GM21526 (cell line): ENCODE results near the gene CTSD.

Experiments used
- ATAC-seq: cut with Tn5 transposase; IDR thresholded peaks from one replicate; pipeline ENCODE4 v1.9.1; 2021; ENCODE audit warnings: moderate library complexity; ENCODE audit not compliant: unreplicated experiment, low FRiP score

The CTSD gene

DNA sequence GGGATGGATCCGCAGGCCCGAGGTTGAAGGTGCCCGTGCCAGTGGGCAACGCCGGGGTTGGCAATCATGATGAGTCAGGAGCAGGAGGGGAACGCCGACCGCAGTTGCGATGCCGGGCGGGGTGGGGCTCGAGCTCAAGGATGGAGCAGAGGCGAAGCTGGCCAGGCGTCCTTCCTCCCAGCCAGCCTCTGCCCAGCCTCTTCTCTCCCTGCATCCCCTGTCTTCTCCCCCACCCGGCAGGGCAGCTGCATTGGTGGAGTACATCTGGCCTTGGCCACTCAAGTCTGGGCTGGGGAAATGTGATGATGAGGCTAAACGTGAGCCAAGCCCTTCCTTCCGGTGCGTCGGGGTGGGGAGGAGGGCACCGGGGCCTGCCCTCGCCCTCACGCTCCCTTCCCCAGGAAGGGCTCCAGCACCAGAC is 17.2 kb downstream of the CTSD start:
- ATAC-seq: no peak

DNA sequence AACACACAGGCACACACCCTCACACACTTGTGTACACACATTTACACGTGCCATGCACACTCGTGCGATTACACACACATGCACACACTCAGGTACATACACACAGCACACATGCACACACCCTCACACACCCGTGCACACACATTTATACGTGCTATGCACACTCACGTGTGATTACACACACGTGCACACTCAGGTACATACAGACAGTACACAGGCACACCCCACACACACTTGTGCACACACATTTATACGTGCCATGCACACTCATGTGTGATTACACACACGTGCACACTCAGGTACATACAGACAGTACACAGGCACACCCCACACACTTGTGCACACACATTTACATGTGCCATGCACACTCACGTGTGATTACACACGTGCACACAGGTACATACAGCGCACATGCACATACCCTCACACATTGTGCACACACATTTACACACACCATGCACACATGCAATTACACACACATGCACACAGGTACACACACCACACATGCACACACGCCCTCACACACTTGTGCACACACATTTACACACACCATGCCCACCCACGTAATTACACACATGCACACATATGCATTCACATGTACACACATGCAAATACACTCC is 17.9 kb downstream of the CTSD start:
- no peak for ATAC-seq

DNA sequence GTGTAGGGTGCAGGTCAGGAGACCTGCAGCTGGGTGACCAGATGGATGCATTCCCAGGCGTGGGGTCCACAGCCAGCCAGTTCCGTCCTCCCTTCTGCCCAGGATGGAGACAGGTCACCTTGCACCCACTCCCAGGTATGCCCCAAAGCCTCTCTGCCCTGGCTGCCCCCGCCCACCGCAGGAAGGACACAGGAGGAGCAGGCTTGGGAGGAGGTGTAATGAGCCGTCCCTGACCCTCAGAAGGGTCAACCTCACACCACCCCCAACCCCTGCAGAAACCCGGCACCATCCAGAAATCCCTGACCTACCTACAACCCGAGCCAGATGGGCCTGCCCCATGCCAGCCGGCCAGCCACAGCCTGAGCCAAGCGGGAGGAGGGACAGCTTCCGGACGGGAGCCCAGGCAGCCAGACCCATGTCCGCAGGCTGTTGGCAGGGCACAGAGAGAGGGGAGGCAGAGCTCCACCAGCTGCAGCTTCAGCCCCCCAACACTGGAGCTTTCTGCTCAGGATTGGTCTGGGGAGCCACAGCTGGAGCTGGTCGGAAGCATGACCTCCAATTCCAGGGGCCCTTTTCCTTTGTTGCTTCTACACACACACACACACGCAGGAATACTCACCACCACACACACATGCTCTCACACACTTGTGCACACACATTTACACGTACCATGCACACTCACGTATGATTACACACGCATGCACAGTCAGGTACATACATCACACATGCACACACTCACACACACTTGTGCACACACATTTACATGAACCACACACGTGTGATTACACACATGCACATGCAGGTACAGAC is 18.6 kb downstream of the CTSD start:
- ATAC-seq: no peak

GRCh38 chr11:1744137-1744886 is 19.4 kb downstream of the CTSD start:
- no peak for ATAC-seq

GRCh38 chr11:1743585-1744136 is 20.1 kb downstream of the CTSD start:
- ATAC-seq: no peak

DNA sequence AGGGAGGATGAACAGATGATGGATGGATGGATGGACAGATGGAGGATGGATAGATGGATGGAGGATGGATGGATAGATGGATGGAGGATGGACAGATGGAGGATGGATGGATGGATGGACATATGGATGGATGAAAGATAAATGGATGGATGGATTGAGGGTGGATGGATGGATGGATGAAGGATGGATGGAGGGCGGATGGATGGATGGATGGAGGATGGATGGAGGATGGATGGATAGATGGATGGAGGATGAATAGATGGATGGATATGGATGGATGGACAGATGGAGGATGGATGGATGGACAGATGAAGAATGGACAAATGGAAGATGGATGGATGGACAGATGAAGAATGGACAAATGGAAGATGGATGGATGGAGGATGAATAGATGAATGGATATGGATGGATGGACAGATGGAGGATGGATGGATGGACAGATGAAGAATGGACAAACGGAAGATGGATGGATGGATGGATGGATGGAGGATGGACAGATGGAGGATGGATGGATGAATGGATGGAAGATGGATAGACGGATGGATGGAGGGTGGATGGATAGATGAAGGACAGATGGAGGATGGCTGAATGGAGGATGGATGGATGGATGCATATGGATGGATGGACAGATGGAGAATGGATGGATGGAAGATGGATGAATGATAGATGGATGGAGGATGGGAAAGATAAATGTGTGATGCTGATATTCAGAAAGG is 20.7 kb downstream of the CTSD start:
- ATAC-seq: no peak

GRCh38 chr11:1742371-1742770 is 21.4 kb downstream of the CTSD start:
- ATAC-seq: no peak

DNA sequence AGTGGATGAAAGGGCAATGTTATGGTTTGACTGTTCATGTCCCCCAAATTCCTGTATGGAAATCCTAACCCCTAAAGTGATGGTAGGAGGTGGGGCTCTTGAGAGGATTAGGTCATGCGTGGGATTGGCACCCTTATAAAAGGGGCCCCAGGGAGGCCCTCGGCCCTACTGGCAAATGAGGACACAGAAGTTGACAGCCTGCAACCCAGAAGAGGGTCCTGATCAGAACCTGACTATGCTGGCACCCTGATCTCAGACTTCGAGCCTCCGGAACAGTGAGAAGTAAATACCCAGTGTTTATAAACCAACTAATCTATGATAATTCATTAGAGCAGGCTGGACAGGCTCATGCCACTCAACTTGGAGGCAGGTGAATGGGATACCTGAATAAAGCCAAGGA is 22.0 kb downstream of the CTSD start:
- ATAC-seq: no peak

DNA sequence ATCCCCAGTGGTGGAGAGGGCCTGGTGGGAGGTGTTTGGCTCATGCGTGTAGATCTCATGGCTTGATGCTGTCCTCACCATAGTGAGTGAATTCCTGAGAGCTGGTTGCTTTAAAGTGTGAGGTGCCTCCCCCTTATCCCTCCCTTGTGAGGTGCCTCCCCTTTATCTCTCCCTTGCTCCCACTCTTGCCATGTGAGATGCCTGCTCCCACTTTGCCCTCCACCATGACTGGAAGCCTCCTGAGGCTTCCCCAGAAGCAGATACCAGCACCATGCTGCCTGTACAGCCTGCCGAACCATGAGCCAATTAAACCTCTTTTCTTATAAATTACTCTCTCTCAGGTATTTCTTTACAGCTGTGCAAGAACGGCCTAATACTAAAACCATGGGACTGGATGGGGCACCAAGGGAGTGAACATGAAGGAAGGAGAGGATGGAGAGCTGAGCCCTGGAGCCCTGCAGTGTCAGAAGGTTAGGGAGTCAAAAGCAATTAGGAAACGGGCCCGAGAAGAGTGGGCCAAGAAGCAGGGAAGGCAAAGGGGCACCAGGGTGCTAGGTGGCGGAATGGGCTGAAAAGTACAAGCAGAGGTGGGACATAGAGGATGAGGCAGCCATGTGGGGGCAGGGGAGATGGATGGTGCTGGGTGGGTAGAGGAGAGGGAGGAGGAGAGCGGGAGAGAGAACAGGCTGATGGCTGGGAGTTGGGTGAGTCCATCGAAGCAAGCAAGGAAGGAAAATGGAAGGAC is 22.8 kb downstream of the CTSD start:
- ATAC-seq: no peak

GRCh38 chr11:1739576-1739975 is 24.2 kb downstream of the CTSD start:
- ATAC-seq: no peak

DNA sequence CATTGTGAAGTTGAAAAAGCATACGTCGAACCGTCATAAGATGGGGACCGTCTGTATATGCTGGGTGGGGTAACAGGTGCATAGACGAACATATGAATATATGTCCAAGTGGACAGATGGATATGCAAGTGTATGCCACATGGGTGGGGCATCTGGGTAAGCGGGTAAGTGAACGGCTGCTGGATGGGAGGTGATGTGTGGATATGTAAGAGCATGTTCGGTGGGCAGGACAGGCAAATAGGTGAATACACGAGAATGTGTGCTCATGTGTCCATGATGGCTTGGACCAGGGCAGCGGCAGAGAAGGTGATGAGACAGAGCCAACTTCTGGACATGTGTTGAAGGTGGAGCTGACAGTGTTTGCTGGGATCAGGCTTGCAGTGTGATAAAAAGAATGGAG is 25.3 kb downstream of the CTSD start:
- no peak for ATAC-seq

DNA sequence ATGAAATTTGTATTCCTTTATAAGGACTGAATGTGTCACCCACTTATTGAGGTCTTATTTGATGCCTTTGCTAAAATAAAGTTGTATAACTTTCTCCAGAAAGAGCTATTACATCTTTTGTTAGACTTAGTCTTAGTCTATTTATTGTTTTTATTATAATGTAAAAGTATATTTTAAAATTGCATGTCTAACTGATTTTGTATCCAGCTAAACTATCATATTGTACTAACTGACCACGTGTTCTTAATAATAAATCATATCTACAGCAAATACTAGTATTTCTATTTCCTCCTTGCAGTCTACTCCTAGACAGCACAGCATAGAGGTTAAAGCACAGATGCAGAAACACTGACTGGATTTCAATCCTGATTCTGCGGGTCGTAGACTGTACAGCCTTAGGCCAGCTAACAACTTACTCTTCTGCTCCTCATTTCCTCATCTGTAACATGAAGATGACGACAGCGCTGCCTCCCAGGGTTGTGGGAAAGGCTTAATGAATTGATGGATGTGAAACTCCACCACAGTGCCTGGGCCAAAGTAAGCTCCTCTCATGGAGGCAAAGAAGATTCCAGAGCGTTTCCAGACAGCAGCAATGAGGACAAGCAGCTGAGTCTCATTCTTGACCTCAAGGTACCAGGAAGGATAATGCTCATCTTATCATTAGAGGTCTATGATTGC is 26.5 kb downstream of the CTSD start:
- ATAC-seq: no peak

- ATAC-seq: no peak
These were observed 27.2 kb downstream of the CTSD start for GRCh38 chr11:1736447-1736992.

DNA sequence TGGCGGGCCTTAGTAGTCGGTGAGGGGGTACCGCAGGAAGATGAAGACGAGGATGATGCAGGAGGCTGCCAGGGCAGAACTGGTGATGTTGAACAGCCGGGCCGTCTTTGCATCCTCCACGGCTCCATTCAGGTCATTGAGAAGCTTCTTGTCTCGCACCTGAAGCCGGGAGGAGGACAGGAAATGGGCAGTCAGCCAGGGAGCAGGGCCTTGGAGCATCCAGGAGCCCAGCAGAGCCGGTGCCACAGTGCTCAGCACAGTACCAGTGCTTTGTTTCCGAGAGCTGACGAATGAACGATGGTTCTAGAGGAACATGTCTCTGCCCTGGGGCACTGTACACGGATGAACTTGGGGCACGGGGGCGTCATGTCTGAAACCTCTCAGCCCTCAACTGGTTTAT is 28.5 kb downstream of the CTSD start:
- no peak for ATAC-seq

- no peak for ATAC-seq
These were observed 29.1 kb downstream of the CTSD start for GRCh38 chr11:1734641-1735081.

DNA sequence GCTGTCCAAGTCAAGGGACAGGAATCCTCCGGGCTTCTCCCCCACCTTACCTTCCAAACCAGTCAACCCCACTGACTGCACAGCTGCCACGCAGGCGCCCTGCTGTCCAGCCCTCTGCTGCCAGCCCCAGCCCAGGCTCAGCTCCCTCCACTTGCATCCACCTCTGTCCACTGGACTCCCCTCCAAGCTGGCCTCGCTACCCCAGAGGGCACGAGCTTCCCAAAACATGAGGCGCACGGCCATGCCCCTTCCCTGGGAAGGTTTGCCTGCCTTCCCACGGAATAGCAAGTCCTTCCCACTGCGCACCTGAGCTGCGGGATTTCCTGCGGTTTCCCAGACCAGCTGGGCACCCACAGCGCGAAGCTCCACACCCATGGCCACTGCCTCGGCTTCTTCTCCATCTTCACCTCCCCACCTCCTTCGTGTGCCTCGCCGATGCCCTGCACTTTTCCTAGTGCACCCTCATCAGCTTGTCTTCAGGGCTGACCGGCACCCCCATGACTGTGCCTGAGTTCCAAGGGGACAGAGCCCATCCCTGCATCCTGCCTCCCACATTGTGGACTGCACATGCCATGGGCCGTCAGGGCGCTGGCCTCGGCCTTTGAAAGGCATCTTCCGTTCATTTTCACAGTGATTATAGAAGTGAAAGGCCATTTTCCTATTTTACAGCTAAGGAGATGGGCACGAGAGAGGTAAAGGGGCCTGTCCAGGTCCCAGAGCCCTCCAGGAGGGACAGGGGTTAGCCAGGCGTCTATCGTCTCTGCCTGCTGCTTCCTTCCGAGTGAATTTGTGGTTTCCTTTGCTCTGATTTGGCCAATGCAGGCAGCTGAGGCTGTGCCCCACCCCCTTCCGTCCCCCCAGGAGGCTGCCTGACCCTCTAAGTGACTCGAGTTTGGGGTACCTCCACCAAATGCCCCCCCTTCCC is 29.7 kb downstream of the CTSD start:
- ATAC-seq: no peak

DNA sequence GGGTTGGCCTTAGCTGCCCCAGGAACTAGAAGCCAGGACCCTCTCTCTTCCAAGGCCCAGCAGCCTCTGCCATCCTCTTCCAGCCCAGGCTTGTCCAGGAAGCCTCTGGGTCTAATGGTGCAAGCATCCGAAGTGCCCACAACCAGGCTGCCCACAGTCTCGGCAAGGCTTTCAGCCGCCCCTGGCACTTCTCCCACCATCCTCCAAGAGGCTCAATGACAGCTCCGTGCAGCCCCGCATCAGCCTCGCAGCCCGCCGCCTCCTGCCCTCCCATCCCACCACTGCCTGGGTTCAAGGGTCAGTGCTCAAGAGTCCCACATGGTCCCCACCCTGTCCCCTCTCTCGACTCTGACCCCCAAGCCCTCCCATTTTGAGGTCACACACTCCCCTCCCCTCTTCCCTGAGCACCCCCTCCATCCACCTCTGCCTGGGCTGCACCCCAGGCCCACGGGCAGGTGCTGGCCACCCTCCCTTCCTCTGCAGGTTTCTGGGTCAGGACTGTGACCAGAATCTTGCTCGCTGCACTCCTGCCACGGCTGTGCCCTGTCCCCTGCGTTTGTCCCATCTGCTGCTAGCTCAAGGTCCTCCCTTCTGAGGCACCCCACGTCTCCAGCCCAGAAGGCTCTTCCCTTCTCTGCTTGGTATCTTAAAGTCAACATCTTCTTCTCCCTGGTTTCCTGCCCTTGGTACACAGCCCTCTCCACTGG is 30.6 kb downstream of the CTSD start:
- ATAC-seq: no peak
